Breast epithelium (tissue), 3 donors: Measurements from ENCODE around the gene NUP160.

Source experiments
- POLR2AphosphoS5 ChIP-seq, 3 donors: sonication (generic); formaldehyde crosslinking; IDR thresholded peaks; one replicate each; pipeline ENCODE4 v1.6.1; 2017; ENCODE audit warnings: antibody characterized with exemption in 3 of 3
- TF ChIP-seq, protein P1 (sequence below), 3 donors: fragments of 450-650 bp; IDR thresholded peaks; one replicate each; pipeline ENCODE4 v1.5.1; 2016 to 2017; ENCODE audit warnings: antibody characterized with exemption in 3 of 3, mild to moderate bottlenecking in 3 of 3, moderate library complexity in 3 of 3

DNA sequence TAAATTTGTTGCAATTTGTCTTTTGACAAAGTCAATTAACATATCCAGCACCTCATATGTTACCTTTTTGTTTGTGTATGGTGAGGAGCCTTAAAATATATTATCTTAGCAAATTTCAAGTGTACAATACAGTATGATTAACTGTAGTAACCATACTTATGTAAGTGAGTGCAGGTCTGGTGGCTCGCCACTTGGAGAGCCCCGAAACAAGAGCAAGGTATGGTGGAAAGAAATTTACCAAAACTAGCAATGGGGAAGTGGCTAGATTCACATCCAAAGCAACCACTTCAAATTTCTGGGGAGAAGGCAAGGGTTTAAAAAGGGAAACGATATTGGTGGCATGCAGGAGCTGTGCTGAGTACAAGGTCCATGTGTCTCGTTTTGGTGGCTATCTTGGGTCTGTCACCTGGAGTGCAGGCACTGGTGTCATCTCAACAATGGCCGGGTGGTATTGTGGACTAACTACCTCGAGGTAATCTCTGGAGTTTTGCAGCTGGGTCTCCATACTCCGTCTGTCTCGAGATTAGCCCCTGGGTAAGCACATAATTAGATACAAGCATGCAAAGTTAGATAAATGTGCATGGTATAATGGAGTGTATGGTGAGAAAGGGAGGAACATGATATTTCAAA is 72.8 kb downstream of the NUP160 start:
- TF ChIP-seq, protein P1, sequence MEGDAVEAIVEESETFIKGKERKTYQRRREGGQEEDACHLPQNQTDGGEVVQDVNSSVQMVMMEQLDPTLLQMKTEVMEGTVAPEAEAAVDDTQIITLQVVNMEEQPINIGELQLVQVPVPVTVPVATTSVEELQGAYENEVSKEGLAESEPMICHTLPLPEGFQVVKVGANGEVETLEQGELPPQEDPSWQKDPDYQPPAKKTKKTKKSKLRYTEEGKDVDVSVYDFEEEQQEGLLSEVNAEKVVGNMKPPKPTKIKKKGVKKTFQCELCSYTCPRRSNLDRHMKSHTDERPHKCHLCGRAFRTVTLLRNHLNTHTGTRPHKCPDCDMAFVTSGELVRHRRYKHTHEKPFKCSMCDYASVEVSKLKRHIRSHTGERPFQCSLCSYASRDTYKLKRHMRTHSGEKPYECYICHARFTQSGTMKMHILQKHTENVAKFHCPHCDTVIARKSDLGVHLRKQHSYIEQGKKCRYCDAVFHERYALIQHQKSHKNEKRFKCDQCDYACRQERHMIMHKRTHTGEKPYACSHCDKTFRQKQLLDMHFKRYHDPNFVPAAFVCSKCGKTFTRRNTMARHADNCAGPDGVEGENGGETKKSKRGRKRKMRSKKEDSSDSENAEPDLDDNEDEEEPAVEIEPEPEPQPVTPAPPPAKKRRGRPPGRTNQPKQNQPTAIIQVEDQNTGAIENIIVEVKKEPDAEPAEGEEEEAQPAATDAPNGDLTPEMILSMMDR (IDR thresholded peaks at IDR 0.05), result no peak
- no peak for TF ChIP-seq POLR2AphosphoS5 (IDR thresholded peaks at IDR 0.05)
